Stimulated activated effector memory CD8-positive, alpha-beta T cell treated with anti-CD3 and anti-CD28 coated beads, Interleukin-12 subunit alpha, Interleukin-12 subunit beta, amount 100 ng/mL, for 72 hours (primary cell): Measurements from ENCODE around the gene SLC3A2.
"Not testable (repeated sequence)": the region's sequence is repeated elsewhere in the genome, so short reads cannot be mapped to it uniquely, and the experiment has no call there.

Experiments
- ATAC-seq: fragments of 150-1000 bp; cut with Tn5 transposase; 2 replicates; pipeline ENCODE4 v1.10.0; 2021
- DNase-seq, 2 donors: peaks; one replicate each; pipeline ENCODE4 v3.0.0; 2021 to 2022; ENCODE audit warnings: low spot score in 2 of 2
- H3K27ac Mint-ChIP-seq: one replicate; pipeline ENCODE4 v1.8.0; 2022; ENCODE audit warnings: mild to moderate bottlenecking, mixed read lengths
- H3K36me3 Mint-ChIP-seq: one replicate; pipeline ENCODE4 v1.8.0; 2022; ENCODE audit warnings: mild to moderate bottlenecking, mixed read lengths
- H3K4me1 Mint-ChIP-seq: one replicate; pipeline ENCODE4 v1.8.0; 2022; ENCODE audit warnings: mixed read lengths
- H3K4me3 Mint-ChIP-seq: one replicate; pipeline ENCODE4 v1.8.0; 2022; ENCODE audit warnings: mild to moderate bottlenecking, mixed read lengths
- H3K9me3 Mint-ChIP-seq: one replicate; pipeline ENCODE4 v1.8.0; 2022; ENCODE audit warnings: mixed read lengths

Gene SLC3A2

GRCh38 chr11:62860835-62861563, 19.7 kb upstream of the SLC3A2 start:
- H3K4me3 Mint-ChIP-seq: no peak overlapping the region
- H3K9me3 Mint-ChIP-seq: no peaks in the 10 kb centered on the region
- DNase-seq (no peak), ATAC-seq (peak; percentile 59)
- H3K27ac Mint-ChIP-seq: no peak overlapping the region
- peaks cover 20% of the 10 kb centered on the region for H3K4me1 Mint-ChIP-seq
- peaks cover 16% of the 10 kb centered on the region for H3K36me3 Mint-ChIP-seq

- peaks cover 16% of the 10 kb centered on the region for H3K4me1 Mint-ChIP-seq
- not testable (repeated sequence) for DNase-seq, H3K9me3 Mint-ChIP-seq, H3K4me3 Mint-ChIP-seq, ATAC-seq, H3K27ac Mint-ChIP-seq, H3K36me3 Mint-ChIP-seq
Observed at GRCh38 chr11:62861564-62862192, 19.0 kb upstream of the SLC3A2 start.

GRCh38 chr11:62863687-62864335, 16.9 kb upstream of the SLC3A2 start:
- no peaks in the 10 kb centered on the region for H3K9me3 Mint-ChIP-seq
- H3K4me1 Mint-ChIP-seq: peaks cover 16% of the 10 kb centered on the region
- no peaks in the 10 kb centered on the region for H3K36me3 Mint-ChIP-seq
- H3K27ac Mint-ChIP-seq: no peak overlapping the region
- ATAC-seq (no peak), DNase-seq (no peak)
- H3K4me3 Mint-ChIP-seq: no peak overlapping the region

GRCh38 chr11:62865635-62866034, 15.1 kb upstream of the SLC3A2 start:
- peaks cover 9% of the 10 kb centered on the region for H3K4me1 Mint-ChIP-seq
- H3K27ac Mint-ChIP-seq: no peak overlapping the region
- DNase-seq (no peak), ATAC-seq (no peak)
- peaks cover 6% of the 10 kb centered on the region for H3K36me3 Mint-ChIP-seq
- no peak overlapping the region for H3K4me3 Mint-ChIP-seq
- H3K9me3 Mint-ChIP-seq: no peaks in the 10 kb centered on the region

- H3K36me3 Mint-ChIP-seq: peaks cover 8% of the 10 kb centered on the region
- H3K27ac Mint-ChIP-seq: no peak overlapping the region
- no peak for DNase-seq
- peaks cover 7% of the 10 kb centered on the region for H3K4me1 Mint-ChIP-seq
- no peak for ATAC-seq
- no peak overlapping the region for H3K4me3 Mint-ChIP-seq
- no peaks in the 10 kb centered on the region for H3K9me3 Mint-ChIP-seq
Observed at GRCh38 chr11:62874851-62875250, 5.8 kb upstream of the SLC3A2 start.

- Mint-ChIP-seq H3K4me3 (no peak overlapping the region), H3K27ac (no peak overlapping the region), H3K4me1 (peaks cover 18% of the 10 kb centered on the region), H3K36me3 (peaks cover 17% of the 10 kb centered on the region), H3K9me3 (no peaks in the 10 kb centered on the region)
- DNase-seq: no peak
- ATAC-seq: no peak
Observed at GRCh38 chr11:62875698-62876478, 4.8 kb upstream of the SLC3A2 start.

GRCh38 chr11:62876712-62877111, 4.0 kb upstream of the SLC3A2 start:
- ATAC-seq (no peak), DNase-seq (no peak)
- H3K4me3 Mint-ChIP-seq: no peak overlapping the region
- H3K4me1 Mint-ChIP-seq: peaks cover 18% of the 10 kb centered on the region
- H3K27ac Mint-ChIP-seq: no peak overlapping the region
- H3K9me3 Mint-ChIP-seq: no peaks in the 10 kb centered on the region
- H3K36me3 Mint-ChIP-seq: peaks cover 26% of the 10 kb centered on the region

GRCh38 chr11:62879235-62879978, 1.3 kb upstream of the SLC3A2 start:
- H3K36me3 Mint-ChIP-seq: peaks cover 52% of the 10 kb centered on the region
- DNase-seq: no peak
- H3K27ac Mint-ChIP-seq: peak overlapping the region; percentile 99
- H3K4me1 Mint-ChIP-seq: peaks cover 40% of the 10 kb centered on the region
- H3K4me3 Mint-ChIP-seq: peak overlapping the region; percentile 95
- no peak for ATAC-seq
- H3K9me3 Mint-ChIP-seq: no peaks in the 10 kb centered on the region

GRCh38 chr11:62880231-62880802, 379 bp upstream of the SLC3A2 start:
- H3K27ac Mint-ChIP-seq: peak overlapping the region; percentile 99
- H3K9me3 Mint-ChIP-seq: no peaks in the 10 kb centered on the region
- H3K4me1 Mint-ChIP-seq: peaks cover 46% of the 10 kb centered on the region
- DNase-seq: no peak
- peak; percentile 52 for ATAC-seq
- H3K36me3 Mint-ChIP-seq: peaks cover 62% of the 10 kb centered on the region
- peak overlapping the region; percentile 95 for H3K4me3 Mint-ChIP-seq

GRCh38 chr11:62881579-62882430, 1.1 kb downstream of the SLC3A2 start:
- Mint-ChIP-seq H3K4me3 (peak overlapping the region; percentile 95), H3K27ac (peak overlapping the region; percentile 99), H3K4me1 (peaks cover 51% of the 10 kb centered on the region), H3K36me3 (peaks cover 76% of the 10 kb centered on the region), H3K9me3 (no peaks in the 10 kb centered on the region)
- DNase-seq: no peak
- peak; percentile 81 for ATAC-seq

GRCh38 chr11:62882431-62882749, 1.7 kb downstream of the SLC3A2 start:
- peaks cover 82% of the 10 kb centered on the region for H3K36me3 Mint-ChIP-seq
- no peak for DNase-seq

GRCh38 chr11:62882788-62883501, 2.2 kb downstream of the SLC3A2 start:
- H3K4me1 Mint-ChIP-seq: peaks cover 60% of the 10 kb centered on the region
- DNase-seq (no peak), ATAC-seq (no peak)
- H3K36me3 Mint-ChIP-seq: peaks cover 85% of the 10 kb centered on the region
- H3K27ac Mint-ChIP-seq: peak overlapping the region; percentile 99
- H3K9me3 Mint-ChIP-seq: no peaks in the 10 kb centered on the region
- H3K4me3 Mint-ChIP-seq: peak overlapping the region; percentile 95

More at GRCh38 chr11:62882431-62882749, 1.7 kb downstream of the SLC3A2 start:
- Mint-ChIP-seq H3K9me3 (no peaks in the 10 kb centered on the region), H3K27ac (peak overlapping the region; percentile 99), H3K4me3 (peak overlapping the region; percentile 95), H3K4me1 (peaks cover 56% of the 10 kb centered on the region)
- ATAC-seq: no peak

GRCh38 chr11:62883673-62884072, 3.0 kb downstream of the SLC3A2 start:
- no peaks in the 10 kb centered on the region for H3K9me3 Mint-ChIP-seq
- H3K27ac Mint-ChIP-seq: peak overlapping the region; percentile 99
- peaks cover 63% of the 10 kb centered on the region for H3K4me1 Mint-ChIP-seq
- peak overlapping the region; percentile 95 for H3K4me3 Mint-ChIP-seq
- H3K36me3 Mint-ChIP-seq: peaks cover 87% of the 10 kb centered on the region
- ATAC-seq (no peak), DNase-seq (no peak)
